DMS53 (cell line): Measurements from ENCODE around the gene LRRFIP1.
"Not testable (repeated sequence)": the region's sequence is repeated elsewhere in the genome, so short reads cannot be mapped to it uniquely, and the experiment has no call there.

Source experiments
- DNase-seq: peaks from one replicate; lab custom pipeline; 2025; lab: John Stamatoyannopoulos, UW

Gene LRRFIP1

GRCh38 chr2:237627441-237628246 is at the start of gene LRRFIP1:
Gene LRRFIP1 (plus strand): TSS chr2:237627587. CDS start chr2:237627645, 58 bp downstream.
- peak; percentile 80 for DNase-seq

GRCh38 chr2:237577956-237578870 is 49.2 kb upstream of the LRRFIP1 start:
- DNase-seq = no peak

- DNase-seq = no peak
Observed at GRCh38 chr2:237581326-237581725, 46.1 kb upstream of the LRRFIP1 start.

GRCh38 chr2:237581751-237582746 is 45.3 kb upstream of the LRRFIP1 start:
- peak; percentile 52 for DNase-seq

- DNase-seq = no peak
Observed at GRCh38 chr2:237583385-237584295, 43.7 kb upstream of the LRRFIP1 start.

- DNase-seq = no peak
Observed at GRCh38 chr2:237585590-237586221, 41.7 kb upstream of the LRRFIP1 start.

GRCh38 chr2:237588044-237588696 is 39.2 kb upstream of the LRRFIP1 start:
- DNase-seq = no peak

- peak; percentile 99 for DNase-seq
Observed at GRCh38 chr2:237590272-237591140, 36.9 kb upstream of the LRRFIP1 start, which contains the start of gene RAB17. Gene RAB17 (minus strand): TSS chr2:237590734. CDS start chr2:237586154, 4,580 bp downstream.

GRCh38 chr2:237591141-237591881 is 36.1 kb upstream of the LRRFIP1 start:
- DNase-seq = peak; percentile 98

- DNase-seq = no peak
Observed at GRCh38 chr2:237592425-237592980, 34.9 kb upstream of the LRRFIP1 start.

GRCh38 chr2:237593036-237593435 is 34.4 kb upstream of the LRRFIP1 start:
- DNase-seq = no peak

- no peak for DNase-seq
Observed at GRCh38 chr2:237593596-237594320, 33.6 kb upstream of the LRRFIP1 start.

GRCh38 chr2:237594514-237594871 is 32.9 kb upstream of the LRRFIP1 start:
- DNase-seq = no peak

- not testable (repeated sequence) for DNase-seq
Observed at GRCh38 chr2:237595829-237596519, 31.4 kb upstream of the LRRFIP1 start.

- DNase-seq = no peak
Observed at GRCh38 chr2:237596520-237597195, 30.7 kb upstream of the LRRFIP1 start.
